ENCODE measurements around the gene SUDS3. TPM values are rescaled to one million over a fixed set of nuclear protein-coding genes. Genes with fewer than 3 reads are reported as not detected.
"Not testable (repeated sequence)": the region's sequence is repeated elsewhere in the genome, so short reads cannot be mapped to it uniquely, and the experiment has no call there.

The SUDS3 gene
- total RNA-seq, 1 donor from 2014 or later, result 25.0 TPM

DNA sequence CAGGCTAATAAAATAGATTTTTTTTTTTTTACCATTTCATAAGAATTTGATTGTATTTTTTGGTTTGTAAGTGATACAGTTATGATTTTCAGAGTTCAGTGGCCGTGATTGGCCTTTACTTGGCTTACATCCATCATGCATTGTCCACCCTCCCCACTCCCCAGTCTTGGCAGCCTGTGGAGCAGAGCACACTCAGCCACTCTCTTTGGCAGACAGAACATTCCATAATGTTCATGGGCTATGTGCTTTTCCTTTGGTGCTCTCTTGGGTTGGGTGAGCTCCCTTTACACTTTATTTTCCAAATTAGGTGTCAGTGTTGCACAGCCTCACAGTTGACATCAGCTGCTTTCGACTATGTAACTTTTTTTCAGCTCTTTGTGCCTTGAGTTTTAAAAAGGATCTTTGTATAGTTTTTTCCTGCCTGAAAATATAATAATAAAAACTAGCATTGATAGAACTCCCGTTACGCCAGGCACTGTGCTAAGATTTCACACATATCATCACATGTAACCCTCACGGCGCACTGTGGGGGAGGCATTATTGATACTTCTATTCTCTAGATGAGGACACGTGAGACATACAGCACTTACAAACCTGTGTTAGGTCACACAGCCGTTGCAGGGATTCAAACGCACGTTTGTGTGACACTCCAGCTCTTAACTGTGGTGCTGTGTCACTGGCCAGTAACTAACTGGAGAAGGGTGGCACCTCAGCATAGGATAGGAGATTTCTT lies 21.5 kb downstream of the SUDS3 start:
- DNase-seq (ENCODE audit: low read depth in 2 of 2), result peak; percentile 16 to 26

DNA sequence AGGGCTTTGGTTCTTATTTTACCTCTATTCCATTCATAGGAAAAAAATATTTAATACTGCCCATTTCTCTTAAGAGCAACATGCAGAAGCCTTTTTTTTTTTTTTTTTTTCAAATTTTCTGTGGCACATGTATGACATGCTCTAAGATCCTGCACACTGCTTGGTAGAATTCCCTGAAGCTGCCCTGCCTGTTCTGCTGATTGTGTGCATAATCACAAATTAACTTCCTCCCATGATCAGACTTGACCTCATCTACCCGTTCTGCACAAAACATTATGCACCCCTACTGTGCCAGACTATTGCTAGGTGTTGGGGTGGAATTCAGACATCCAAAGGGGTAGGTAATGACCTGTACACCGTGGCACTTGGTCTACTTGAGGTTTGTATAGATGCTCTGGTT lies 22.2 kb downstream of the SUDS3 start:
- DNase-seq (ENCODE audit: low read depth in 2 of 2), result no peak

DNA sequence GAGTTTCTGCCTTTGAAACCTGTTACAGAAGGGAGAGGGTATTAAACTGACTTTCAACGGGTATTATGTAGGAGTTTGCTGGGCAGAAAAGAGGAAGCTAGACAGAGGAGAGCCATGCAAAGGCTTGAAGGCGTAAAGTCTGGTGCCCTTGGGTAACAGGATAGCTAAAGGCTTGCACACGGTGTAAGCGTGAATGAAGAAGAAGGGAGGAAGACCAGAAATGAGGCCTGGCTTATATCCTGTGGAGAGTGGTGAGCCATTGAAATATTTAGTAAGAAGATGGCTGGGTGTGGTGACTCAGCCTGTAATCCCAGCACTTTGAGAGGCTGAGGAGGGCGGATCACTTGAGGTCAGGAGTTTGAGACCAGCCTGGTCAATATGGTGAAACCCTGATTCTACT lies 22.6 kb downstream of the SUDS3 start:
- no peak for DNase-seq (ENCODE audit: low read depth in 2 of 2)

DNA sequence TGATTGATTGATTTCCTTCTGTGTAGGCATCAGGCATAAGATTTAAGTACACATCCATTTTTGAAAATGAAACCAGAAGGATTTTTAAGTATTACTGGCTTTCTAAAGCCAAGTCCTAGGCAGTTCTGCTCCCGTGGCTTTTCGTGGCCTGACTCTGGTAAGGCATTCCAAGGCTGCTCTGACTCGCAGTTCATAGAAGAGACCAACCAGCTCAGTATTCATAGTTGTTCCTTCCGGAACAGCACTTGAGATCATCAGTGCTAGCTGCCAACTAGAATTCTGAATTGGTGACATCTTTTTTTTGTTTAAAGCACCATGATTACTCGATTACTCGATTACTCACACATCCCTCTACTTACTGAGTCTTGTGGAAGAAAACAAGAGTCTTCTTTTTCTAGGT lies 25.9 kb downstream of the SUDS3 start:
- DNase-seq (ENCODE audit: low read depth in 2 of 2), result peak in 1 of 2 donors; percentile 22

DNA sequence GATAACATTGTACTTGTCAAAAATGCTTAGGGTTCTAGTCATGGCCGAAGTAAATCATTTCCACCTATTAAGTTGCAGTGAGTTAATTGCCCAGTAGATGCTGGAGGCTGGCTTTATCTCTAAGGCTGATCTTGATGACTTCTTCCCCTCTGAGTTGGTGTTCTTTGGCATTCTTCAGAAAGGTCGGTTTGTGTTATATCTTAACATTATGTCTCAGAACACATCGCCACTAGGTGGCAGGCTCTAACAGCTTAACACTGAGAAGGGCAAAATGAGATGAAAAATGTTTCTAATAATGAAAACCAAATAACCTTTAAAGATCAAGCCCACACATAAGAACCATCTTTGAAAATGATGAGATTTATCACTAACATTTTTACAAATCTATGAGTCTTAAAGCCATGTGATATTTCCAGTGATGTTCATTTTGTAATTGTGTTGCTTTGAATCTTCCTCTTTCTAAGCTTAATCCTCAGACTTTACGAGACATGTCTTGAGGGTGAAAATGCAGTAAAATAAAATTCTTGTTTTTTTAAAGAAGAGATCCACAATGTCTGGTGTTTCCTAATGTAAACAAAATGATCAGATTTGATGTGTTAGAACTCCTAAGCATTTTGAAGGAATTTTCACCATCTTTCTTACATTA lies 28.6 kb downstream of the SUDS3 start:
- peak; percentile 38 to 72 for DNase-seq (ENCODE audit: low read depth in 2 of 2)

DNA sequence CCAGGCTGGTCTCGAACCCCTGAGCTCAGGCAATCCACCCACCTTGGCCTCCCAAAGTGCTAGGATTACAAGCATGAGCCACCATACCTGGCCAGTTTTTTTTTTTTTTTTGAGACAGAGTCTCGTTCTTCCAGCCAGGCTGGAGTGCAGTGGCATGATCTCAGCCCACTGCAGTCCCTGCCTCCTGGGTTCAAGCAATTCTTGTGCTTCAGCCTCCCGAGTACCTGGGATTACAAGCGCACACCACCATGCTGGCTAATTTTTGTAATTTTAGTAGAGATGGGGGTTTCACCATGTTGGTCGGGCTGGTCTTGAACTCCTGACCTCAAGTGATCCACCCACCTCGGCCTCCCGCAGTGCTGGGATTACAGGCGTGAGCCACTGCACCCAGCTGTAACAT lies 31.9 kb downstream of the SUDS3 start:
- not testable (repeated sequence) for DNase-seq (ENCODE audit: low read depth in 2 of 2)

DNA sequence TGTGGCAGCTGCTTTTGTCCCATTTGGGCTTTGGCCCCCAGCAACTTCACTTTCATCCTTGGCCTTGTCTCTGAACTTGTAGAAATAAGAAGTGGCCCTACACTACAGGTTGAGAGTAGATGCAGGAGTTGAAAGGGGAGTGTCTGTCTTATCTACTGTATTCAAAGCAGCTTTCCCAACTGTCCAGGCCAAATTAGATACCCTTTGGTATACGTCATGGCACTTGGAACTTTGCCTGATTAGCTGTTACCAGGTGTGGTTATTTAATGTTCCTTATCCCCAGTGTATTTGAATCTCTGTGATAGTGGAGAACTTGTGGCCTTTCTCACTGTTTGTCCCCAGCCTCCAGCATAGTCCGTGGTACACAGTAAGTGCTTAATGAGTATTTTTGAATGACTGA lies 33.5 kb downstream of the SUDS3 start:
- DNase-seq (ENCODE audit: low read depth in 2 of 2), result no peak

DNA sequence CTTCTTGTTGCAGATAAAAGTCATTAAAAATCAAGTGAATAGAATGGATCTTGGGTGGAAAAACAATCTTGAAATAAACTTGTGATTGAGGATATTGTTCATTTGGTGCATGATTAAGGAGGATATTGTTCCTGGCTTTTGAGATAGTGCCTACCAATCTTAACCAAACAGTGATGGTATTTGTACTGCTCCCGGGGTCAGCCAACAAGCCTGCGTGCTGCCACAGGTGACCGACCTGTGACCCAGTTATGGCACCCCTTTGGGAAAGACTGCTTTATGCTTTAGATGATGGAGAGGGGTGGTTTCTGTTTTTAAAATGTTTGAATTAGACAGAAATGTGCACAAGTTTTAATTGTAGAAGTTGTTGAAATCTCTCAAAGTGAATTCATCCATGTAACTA lies 41.6 kb downstream of the SUDS3 start:
- no peak for DNase-seq (ENCODE audit: low read depth in 2 of 2)

DNA sequence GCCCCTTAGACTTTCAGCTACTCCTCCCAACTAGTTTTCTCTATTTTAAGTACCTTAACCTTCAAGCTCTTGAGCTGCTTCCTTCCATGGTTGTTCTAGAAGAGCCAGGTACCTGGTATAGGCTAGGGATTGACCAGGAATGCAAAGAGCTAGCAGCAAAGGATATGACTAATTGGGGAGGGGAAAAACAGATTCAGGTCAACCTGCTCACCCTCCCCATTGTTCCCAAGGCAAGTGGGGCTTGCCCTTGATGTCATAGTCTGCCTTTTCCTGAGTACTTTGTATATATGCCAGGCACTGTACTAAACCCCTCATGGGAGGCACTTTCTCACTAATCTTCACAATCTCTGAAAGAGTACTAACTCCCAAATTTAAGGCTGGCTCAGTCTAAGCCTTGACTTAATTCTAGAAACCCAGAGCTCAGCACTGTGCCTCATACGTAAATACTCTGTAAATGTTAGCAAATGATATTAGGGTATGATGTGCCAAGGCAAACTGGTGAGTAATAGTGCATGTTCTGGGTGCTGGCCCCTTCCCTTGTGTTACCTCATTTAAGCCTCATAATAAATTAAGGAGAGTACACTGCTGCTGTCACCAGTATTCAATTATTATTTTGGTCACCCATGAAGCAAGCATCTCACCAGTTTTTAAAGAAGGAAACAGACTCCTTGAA lies 42.2 kb downstream of the SUDS3 start:
- peak; percentile 14 to 78 for DNase-seq (ENCODE audit: low read depth in 2 of 2)

DNA sequence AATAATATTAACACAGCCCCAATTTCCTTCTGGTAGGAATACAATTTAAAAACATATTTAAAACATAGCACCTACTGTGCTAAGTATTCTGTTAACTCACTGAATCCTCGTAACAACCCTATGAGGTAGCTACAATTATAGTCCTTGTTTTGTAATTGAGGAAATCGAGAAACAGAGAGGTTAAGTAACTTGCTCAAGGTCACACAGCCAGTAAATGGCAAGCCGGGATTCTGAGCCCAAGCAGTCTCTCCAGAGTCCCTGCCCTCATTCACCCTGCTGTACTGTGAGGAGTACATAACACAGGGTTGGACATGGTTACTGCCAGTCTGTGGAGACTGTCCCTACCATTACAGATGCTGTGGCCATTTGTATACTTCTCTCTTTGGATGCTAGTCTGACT lies 44.3 kb downstream of the SUDS3 start:
- DNase-seq (ENCODE audit: low read depth in 2 of 2), result no peak

DNA sequence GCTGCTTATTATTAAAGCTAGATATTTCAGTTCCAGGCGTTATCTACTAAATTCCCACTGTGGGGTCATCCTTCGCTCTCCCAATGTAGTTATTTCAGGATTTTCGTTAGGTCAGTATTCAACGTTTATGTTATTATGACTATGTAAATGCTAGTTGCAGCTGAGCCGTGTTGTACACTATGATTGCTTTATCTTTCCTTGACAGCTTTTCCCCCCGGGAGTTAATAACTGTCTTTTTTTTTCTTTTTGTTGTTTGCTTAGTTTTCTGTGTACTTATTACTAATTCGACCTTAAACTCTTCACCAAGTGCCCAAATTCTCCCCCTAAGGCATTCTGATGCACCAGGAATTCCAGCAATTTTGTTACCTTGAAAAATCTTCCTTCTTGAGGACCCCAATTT lies 48.5 kb downstream of the SUDS3 start:
- no peak for DNase-seq (ENCODE audit: low read depth in 2 of 2)

DNA sequence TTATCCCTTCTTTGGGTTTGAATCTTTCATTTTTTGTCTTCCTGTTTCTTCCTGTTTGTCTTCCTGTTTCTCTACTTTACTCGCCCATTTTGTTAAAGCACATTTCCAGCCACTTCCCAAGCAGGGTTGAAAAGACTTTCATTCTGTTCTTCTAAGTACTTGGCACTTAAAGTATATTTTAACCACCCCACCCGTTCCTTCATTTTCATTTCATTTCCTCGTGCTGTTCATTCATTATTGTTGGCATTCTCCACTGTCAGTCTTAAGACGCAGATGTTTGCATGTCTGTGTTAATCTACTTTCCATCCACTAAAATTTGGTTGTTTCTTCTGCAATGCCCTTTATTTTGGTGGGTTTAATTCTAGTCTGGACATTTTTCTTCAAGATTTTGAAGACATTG lies 49.0 kb downstream of the SUDS3 start:
- DNase-seq (ENCODE audit: low read depth in 2 of 2), result no peak

DNA sequence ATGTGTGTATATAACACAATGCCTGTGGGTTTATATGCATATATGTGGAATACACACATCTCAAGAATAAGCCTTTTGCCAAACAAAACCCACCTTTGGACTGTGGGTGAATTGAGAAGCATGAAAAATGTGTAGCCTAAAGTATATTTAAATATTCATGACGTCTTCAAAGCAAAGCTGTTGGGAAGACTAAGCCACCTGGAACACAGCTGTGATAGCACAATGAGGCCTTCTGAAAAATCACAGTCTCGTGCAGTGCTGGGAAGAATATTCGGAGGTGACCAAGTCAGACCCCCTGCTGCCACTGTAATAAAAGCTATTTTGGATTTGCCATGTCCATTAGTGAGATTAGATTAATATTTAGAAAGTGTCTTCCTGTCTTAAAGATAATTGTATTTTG lies 51.5 kb downstream of the SUDS3 start:
- no peak for DNase-seq (ENCODE audit: low read depth in 2 of 2)

DNA sequence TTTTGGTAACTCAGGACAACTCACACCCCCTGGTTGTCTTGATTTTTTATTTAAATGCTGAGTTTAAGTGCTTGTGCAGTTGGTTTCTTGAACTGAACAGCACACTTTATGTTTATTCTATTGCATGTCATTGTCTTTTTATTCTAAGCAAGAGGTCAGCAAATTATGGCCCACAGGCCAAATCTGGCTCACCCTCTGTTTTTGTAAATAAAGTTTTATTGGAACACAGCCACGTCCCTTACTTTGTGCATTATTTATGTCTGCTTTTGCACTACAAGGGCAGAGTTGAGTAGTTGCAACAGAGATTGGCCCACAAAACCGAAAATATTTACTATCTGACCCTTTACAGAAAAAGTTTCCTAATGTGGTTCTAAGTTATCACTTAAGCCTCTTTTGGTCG lies 52.3 kb downstream of the SUDS3 start:
- DNase-seq (ENCODE audit: low read depth in 2 of 2), result no peak

DNA sequence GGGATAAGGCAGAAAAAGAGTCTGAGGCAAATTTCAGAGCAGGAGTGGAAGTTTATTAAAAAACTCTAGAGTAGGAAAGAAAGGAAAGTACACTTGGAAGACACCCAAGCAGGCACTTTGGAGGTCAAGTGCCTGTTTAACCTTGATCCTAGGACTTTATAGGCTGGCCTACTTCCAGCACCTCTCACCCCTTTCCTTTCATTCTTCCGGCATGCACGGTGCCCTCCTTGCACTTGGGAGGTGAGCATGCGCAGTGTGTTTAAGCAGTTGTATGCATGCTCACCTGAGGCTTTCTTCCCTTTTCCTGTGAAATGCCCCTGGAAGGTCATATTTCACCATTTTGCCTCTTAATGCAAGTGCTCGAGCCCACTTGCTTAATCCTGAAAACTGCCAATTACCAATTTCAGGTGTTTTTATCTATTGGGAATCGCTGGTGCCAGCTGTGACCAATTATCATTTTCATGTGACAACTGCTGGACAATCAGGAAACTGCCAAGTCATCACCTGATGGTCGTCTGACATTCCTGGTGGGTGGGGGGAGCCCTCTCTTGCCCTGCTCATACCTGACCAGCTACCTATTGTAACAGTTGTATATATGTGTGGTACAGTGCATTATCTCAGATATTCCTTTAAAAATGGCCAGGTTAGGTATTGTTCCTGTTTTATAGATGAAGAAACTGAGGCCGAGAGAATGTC lies 53.5 kb downstream of the SUDS3 start:
- no peak for DNase-seq (ENCODE audit: low read depth in 2 of 2)

DNA sequence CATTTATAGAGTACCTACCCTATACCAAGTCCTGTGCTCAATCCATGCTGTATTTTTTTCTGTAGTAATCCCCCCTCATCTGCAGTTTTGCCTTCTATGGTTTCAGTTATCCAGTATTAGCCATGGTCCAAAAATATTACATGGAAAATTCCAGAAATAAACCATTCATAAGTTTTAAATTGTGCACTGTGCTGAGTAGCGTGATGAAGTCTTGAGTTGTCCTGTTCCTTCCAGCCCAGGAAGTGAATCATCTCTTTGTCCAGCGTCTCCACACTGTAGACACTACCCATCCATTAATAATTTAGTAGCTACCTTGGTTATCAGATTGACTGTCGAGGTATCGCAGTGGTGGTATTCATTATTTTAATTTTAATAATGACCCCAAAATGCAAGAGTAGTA lies 54.2 kb downstream of the SUDS3 start:
- DNase-seq (ENCODE audit: low read depth in 2 of 2), result no peak

DNA sequence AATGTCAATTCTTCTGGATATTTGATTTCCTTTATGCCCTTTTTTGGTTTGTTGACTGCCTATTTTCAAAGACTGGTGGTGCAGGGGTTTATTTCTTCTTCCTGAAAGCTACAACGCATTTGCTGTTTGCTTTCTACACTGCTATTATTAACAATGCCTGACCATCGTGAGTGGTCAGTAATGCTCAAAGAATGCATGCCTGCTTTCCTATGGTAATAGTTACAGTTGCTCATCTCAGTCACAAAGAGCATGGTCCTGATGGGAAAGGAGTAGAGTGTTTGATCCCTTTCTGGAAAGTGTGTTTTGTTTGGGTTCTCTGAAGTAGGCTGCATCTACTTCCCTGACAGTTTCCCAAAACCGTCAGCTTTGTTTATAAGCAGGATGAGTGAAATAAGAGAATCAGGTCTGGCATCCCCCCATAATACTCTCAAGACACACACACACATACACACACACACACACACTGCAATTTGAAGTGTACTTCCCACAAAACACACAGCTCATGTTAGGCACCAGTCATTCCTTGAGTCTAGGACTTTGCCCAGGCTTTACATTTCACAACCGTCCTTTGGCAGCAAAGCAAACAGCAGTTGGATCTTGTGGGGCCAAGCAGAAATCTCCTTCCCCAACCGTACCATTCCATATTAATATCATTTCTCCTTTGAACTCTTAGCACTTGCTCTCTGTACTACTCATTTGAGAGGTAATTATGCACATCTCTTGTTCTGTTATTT lies 56.6 kb downstream of the SUDS3 start:
- no peak for DNase-seq (ENCODE audit: low read depth in 2 of 2)

DNA sequence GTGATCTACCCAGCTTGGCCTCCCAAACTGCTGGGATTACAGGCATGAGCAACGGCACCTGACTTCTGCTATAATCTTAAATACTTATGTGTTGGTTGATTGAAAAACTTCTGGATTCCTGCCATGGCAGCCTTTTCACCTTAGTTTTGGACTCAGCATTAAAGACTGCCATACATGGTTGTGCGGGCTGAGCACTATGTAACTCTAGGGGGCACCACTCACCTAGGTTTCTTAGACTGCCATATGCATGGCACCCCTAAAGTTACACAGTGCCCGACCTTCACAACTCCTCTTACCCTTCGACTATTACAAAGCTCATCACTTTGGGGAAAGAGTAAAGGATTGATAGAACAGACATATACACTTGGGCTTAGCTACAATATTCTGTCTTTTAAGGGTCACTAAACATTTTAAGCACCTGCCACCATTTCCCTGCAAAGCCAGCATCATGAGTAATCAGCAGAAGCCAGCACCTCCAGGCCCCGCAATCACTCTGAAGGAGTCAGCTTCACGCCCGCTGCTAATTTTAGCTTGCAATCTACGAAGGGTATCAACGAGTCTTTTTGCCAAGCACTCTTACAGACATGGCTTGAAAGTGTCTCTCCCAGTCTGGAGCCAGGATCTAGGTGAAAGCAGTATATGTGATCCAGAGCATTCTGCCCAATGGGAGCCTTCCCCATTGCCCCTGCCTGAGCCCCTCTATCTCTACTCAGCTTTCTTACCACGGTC lies 59.8 kb downstream of the SUDS3 start:
- DNase-seq (ENCODE audit: low read depth in 2 of 2), result no peak

DNA sequence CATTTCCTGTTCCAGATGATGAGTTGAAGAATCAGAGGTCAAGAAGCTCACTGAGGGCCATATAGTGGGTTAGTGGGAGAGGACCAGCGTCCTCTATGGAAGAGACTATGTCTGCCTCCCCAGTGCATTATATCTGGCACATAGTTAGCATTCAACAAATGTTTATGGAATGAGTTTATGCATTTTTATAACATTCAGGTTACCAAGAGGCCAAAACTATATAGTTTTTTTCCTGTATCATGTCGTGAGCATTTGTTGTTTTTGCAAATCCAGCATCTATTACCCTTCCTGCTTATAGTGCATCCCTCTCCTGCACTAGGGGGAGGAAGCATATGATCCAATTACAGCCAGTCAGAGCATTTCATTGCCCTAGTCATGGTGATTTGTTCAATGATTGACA lies 60.6 kb downstream of the SUDS3 start:
- no peak for DNase-seq (ENCODE audit: low read depth in 2 of 2)

DNA sequence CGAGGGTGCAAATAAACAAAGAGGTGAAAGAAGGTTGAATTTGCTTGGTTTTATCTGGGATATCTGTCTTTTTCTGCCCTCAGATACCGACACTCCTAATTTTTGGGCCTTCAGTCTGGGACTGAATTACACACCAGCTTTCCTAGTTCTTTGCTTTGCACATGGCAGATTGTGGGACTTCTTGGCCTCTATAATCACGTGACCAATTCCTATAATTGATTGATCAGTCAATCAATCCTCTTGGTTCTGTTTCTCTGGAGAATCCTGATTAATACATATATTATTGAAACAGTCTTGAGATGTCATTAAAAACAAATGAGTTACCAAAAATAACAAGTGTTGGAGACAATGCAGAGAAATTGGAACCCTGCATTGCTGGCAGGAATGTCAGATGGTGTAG lies 62.7 kb downstream of the SUDS3 start:
- DNase-seq (ENCODE audit: low read depth in 2 of 2), result no peak

DNA sequence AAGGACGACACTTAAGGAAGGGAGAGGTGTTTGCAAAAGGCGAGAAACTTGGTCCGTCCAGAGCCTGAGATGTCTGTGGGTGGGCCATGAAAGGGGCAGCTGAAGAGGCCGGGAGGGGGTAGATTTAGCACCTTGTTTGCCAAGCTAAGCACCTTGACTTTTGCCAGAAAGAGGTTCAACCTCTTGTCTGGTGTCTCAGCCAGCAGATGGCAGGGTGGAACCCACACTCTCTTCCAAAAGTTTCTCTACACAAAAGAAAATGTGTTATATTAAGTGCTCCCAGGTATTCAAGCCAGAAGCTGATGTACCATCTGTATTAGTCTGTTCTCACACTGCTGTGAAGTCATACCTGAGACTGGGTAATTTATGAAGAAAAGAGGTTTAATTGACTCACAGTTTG lies 69.9 kb downstream of the SUDS3 start:
- no peak for DNase-seq (ENCODE audit: low read depth in 2 of 2)
